Measurements from ENCODE around the gene TRAPPC10. TPM values are rescaled to one million over a fixed set of nuclear protein-coding genes. Genes with fewer than 3 reads are reported as not detected.

TRAPPC10 gene
- total RNA-seq, 4 donors from 2014 or later = 3.8 to 45.2 (median 22.9) TPM

DNA sequence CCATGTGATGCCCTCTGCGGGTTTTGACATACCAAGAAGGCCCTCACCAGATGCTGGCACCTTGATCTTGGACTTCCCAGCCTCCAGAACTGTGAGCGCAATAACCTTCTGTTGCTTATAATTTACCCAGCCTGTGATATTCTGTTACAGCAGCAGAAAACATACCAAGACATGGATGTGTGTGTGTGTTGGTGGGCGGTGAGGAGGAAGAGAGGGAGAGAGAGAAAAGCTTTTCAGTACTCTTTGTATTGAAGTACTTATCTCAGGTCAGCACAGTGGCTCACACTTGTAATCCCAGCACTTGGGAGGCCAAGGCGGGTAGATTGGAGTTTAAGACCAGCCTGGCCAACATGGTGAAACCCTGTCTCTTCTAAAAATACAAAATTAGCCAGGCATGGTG is 23.1 kb downstream of the TRAPPC10 start:
- H3K4me3 ChIP-seq = no peak overlapping the region
- DNase-seq = no peak
- TF ChIP-seq, protein P1, sequence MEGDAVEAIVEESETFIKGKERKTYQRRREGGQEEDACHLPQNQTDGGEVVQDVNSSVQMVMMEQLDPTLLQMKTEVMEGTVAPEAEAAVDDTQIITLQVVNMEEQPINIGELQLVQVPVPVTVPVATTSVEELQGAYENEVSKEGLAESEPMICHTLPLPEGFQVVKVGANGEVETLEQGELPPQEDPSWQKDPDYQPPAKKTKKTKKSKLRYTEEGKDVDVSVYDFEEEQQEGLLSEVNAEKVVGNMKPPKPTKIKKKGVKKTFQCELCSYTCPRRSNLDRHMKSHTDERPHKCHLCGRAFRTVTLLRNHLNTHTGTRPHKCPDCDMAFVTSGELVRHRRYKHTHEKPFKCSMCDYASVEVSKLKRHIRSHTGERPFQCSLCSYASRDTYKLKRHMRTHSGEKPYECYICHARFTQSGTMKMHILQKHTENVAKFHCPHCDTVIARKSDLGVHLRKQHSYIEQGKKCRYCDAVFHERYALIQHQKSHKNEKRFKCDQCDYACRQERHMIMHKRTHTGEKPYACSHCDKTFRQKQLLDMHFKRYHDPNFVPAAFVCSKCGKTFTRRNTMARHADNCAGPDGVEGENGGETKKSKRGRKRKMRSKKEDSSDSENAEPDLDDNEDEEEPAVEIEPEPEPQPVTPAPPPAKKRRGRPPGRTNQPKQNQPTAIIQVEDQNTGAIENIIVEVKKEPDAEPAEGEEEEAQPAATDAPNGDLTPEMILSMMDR (IDR thresholded peaks at IDR 0.05) = no peak
- no peak for TF ChIP-seq POLR2A (IDR thresholded peaks at IDR 0.05)
- intact Hi-C loops (cut with DNase I; ENCODE audit: low total_unique reads) = no loop called here
- no peaks in the 10 kb centered on the region for H3K36me3 ChIP-seq
- H3K27me3 ChIP-seq = no peaks in the 10 kb centered on the region
- H3K27ac ChIP-seq = no peak overlapping the region
- H3K4me1 ChIP-seq = no peaks in the 10 kb centered on the region
- no peaks in the 10 kb centered on the region for H3K9me3 ChIP-seq

DNA sequence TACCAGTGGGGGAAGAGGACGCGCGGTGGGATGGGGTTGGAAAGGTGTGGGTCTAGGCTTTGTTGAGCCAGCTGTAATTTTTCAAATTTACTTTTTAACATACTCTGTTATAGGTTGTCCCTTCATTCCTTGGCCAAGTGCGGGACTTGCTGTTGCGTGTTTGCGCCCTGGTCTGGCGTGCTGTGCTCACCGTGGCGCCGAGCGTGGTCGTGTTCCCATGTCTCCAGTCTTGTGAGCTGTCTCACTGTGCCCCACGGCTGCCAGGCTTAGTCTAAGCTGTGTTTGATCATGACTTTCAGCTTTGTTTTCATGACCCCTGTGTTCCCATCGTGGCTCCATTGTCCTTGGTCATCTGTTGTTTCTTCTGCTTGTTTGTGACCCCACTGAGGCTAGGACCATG is 26.0 kb downstream of the TRAPPC10 start:
- H3K36me3 ChIP-seq = no peaks in the 10 kb centered on the region

DNA sequence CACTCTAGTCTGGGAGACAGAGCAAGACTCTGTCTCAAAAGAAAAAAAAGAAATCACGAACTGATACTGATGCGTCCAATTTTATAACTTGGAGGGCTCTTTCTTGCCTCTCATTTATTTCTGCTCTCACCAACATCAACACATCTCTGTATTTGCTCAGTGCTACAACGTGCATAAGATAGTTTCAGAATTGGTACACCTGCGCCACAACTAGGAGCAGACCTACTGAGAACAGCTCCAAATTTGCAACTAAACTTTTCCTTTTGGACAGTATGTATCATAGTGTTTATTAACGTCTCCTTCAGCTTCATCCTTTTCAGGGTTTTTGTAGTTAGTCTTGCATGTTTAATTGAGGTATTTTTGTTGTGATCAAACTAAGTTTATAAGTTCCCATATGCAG is 27.7 kb downstream of the TRAPPC10 start:
- H3K36me3 ChIP-seq = no peaks in the 10 kb centered on the region
- intact Hi-C loops (cut with DNase I; ENCODE audit: low total_unique reads) = no loop called here
- TF ChIP-seq, protein P1 (IDR thresholded peaks at IDR 0.05) = no peak
- TF ChIP-seq POLR2A (IDR thresholded peaks at IDR 0.05) = no peak
- H3K9me3 ChIP-seq = no peaks in the 10 kb centered on the region
- no peak for DNase-seq
- H3K4me1 ChIP-seq = no peaks in the 10 kb centered on the region
- no peak overlapping the region for H3K4me3 ChIP-seq
- H3K27me3 ChIP-seq = no peaks in the 10 kb centered on the region
- no peak overlapping the region for H3K27ac ChIP-seq

More for the DNA sequence above, 26.0 kb downstream of the TRAPPC10 start:
- H3K27me3 ChIP-seq = no peaks in the 10 kb centered on the region
- TF ChIP-seq POLR2A (IDR thresholded peaks at IDR 0.05) = no peak
- TF ChIP-seq, protein P1 (IDR thresholded peaks at IDR 0.05) = no peak
- no peaks in the 10 kb centered on the region for H3K4me1 ChIP-seq
- intact Hi-C loops (cut with DNase I; ENCODE audit: low total_unique reads) = no loop called here
- no peak for DNase-seq
- no peak overlapping the region for H3K4me3 ChIP-seq
- no peak overlapping the region for H3K27ac ChIP-seq
- no peaks in the 10 kb centered on the region for H3K9me3 ChIP-seq

DNA sequence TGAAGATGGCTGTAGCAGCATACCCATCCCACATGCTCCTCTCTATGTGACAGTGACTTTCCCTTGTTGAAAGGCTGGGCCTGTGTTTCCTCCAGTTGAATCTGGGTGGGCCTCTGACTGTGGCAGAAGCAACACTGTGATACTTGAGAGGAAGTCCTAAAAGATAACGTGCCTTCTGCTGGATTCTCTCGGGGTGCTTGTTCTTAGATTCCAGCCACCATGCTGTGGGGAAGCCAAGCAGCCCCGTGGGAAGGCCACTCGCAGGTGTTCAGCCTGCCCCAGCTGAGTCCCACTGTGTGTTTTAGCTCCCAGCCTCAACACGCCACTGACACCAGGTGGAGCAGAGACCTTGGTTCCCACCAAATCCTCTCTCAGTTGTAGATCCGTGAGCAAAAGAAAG is 31.5 kb downstream of the TRAPPC10 start:
- no peak for DNase-seq
- H3K4me1 ChIP-seq = no peaks in the 10 kb centered on the region
- no peak for TF ChIP-seq POLR2A (IDR thresholded peaks at IDR 0.05)
- TF ChIP-seq, protein P1 (IDR thresholded peaks at IDR 0.05) = no peak
- H3K27me3 ChIP-seq = no peaks in the 10 kb centered on the region
- no peaks in the 10 kb centered on the region for H3K9me3 ChIP-seq
- intact Hi-C loops (cut with DNase I; ENCODE audit: low total_unique reads) = no loop called here
- H3K27ac ChIP-seq = no peak overlapping the region
- H3K36me3 ChIP-seq = no peaks in the 10 kb centered on the region
- H3K4me3 ChIP-seq = no peak overlapping the region

DNA sequence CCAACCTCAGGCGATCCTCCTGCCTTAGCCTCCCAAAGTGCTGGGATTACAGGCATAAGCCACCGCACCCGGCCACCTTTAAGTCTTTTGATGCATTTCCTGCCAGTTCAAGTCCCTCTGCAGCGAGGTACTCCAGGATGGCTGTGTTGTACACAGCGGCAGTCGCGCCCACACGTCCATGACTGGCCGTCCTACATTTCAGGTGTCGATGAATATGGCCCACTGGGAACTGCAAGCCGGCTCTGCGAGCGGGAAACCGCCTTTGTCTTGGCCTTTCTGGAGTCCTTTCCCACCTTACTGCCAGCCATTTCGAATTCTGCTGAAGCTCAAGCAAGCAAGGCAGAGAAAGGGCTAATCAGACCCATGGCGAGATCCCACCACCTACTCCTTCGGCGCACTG is 34.6 kb downstream of the TRAPPC10 start:
- Histone ChIP-seq H3K27me3 (no peaks in the 10 kb centered on the region), H3K27ac (no peak overlapping the region), H3K9me3 (no peaks in the 10 kb centered on the region), H3K4me1 (no peaks in the 10 kb centered on the region), H3K36me3 (no peaks in the 10 kb centered on the region), H3K4me3 (no peak overlapping the region)
- no peak for TF ChIP-seq POLR2A (IDR thresholded peaks at IDR 0.05)
- TF ChIP-seq, protein P1 (IDR thresholded peaks at IDR 0.05) = no peak
- intact Hi-C loops (cut with DNase I; ENCODE audit: low total_unique reads) = no loop called here
- no peak for DNase-seq

All from uterus (tissue), 4 donors.